HL-60 (cell line): Measurements from ENCODE around the gene RAB13.
"Not testable (repeated sequence)": the region's sequence is repeated elsewhere in the genome, so short reads cannot be mapped to it uniquely, and the experiment has no call there.

Experiments used
- DNase-seq, 2 experiments: peaks; one replicate each; pipeline ENCODE4 v3.0.0-alpha.2; 2010 to 2020; ENCODE audit warnings: low read depth in 1 of 2, low spot score in 1 of 2
- H3K27ac ChIP-seq: fragments of 250-450 bp; sonication (Bioruptor Pico); replicated peaks from 2 replicates; pipeline ENCODE4 v1.5.1; 2020; ENCODE audit warnings: mild to moderate bottlenecking, moderate library complexity
- H3K27me3 ChIP-seq: fragments of 250-450 bp; sonication (Bioruptor Pico); 2 replicates; pipeline ENCODE4 v1.5.1; 2021; ENCODE audit warnings: mild to moderate bottlenecking, moderate library complexity; ENCODE audit not compliant: insufficient read depth, poor library complexity, severe bottlenecking
- H3K4me3 ChIP-seq: replicated peaks from 2 replicates; pipeline ENCODE4 v1.5.1; 2011; ENCODE audit warnings: mild to moderate bottlenecking, control low read depth, low read length; ENCODE audit not compliant: insufficient read depth
- CTCF ChIP-seq: IDR thresholded peaks from one replicate; pipeline ENCODE4 v1.5.1; 2011; ENCODE audit warnings: low read length, control low read depth, inconsistent platforms; ENCODE audit not compliant: insufficient read depth
- GABPA ChIP-seq: IDR thresholded peaks from 2 replicates; pipeline ENCODE4 v1.6.1; 2012; ENCODE audit warnings: low read depth
- POLR2AphosphoS5 ChIP-seq: IDR thresholded peaks from 2 replicates; pipeline ENCODE4 v1.6.1; 2012; ENCODE audit warnings: low read depth
- REST ChIP-seq: IDR thresholded peaks from 2 replicates; pipeline ENCODE4 v1.6.1; 2012; ENCODE audit warnings: low read depth; ENCODE audit not compliant: insufficient replicate concordance
- SPI1 ChIP-seq: IDR thresholded peaks from 2 replicates; pipeline ENCODE4 v1.6.1; 2012; ENCODE audit warnings: low read depth, mild to moderate bottlenecking, borderline replicate concordance
- long read RNA-seq: library from polyadenylated mRNA; unstranded; transcript quantifications from one replicate; pipeline ENCODE4 v2.0.0, GENCODE V29; 2020

The RAB13 gene
- long read RNA-seq = 0 reads

- no peak for DNase-seq
- Histone ChIP-seq H3K4me3 (peak within 1 kb of the TSS; percentile 11), H3K27me3 (no peaks in the 10 kb centered on the region), H3K27ac (peak within 1 kb of the TSS; percentile 60)
- TF ChIP-seq SPI1 (no peak), POLR2AphosphoS5 (no peak), CTCF (no peak), REST (no peak), GABPA (no peak)
Observed at GRCh38 chr1:153985941-153986761, at the start of gene RAB13. Gene RAB13, minus strand, starts transcription at chr1:153986339. Its CDS starts 103 bp downstream, at chr1:153986236.

GRCh38 chr1:154033697-154034096, 47.6 kb upstream of the RAB13 start:
- DNase-seq, H3K27me3 ChIP-seq, H3K27ac ChIP-seq, H3K4me3 ChIP-seq: not testable (repeated sequence)

GRCh38 chr1:154019940-154020339, 33.8 kb upstream of the RAB13 start:
- Histone ChIP-seq H3K4me3 (no peak overlapping the region), H3K27me3 (no peaks in the 10 kb centered on the region), H3K27ac (no peak overlapping the region)
- DNase-seq = no peak
- TF ChIP-seq SPI1 (no peak), REST (no peak), GABPA (no peak), POLR2AphosphoS5 (no peak), CTCF (no peak)

GRCh38 chr1:154019269-154019668, 33.1 kb upstream of the RAB13 start:
- Histone ChIP-seq H3K27me3 (no peaks in the 10 kb centered on the region), H3K4me3 (no peak overlapping the region), H3K27ac (no peak overlapping the region)
- TF ChIP-seq CTCF = no peak
- TF ChIP-seq POLR2AphosphoS5 = no peak
- TF ChIP-seq REST = no peak
- no peak for TF ChIP-seq SPI1
- no peak for TF ChIP-seq GABPA
- DNase-seq = no peak
